ENCODE data around the gene FANCI.

Gene FANCI

DNA sequence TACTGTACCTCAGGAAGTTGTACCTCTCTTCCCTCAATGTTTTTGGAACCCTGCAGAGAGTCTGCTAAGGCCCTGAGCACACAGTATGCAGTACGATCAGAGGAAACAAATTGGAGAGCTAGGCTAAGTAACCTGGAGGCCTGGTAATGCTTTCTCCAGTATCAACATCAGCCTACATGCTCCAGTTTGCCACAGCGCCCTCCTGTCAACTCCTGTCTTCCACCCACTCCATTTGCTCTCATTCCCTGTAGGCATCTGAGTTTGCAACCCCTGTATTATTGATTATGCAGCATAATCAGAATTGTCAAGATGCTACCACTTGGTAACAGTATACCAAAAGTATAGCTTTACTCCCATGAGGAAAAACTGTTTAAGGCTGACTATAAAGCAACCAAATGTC lies 76.4 kb downstream of the FANCI start:
- TF ChIP-seq JUND (IDR thresholded peaks at IDR 0.05; ENCODE audit: low read depth): no peak
- no peak for DNase-seq (ENCODE audit: low read depth in 1 of 2, low spot score in 1 of 2)
- in situ Hi-C loops (cut with HindIII; ENCODE audit: low pct_unique_long_range_greater_than_20kb, low sequenced_read_pairs): no loop called here

DNA sequence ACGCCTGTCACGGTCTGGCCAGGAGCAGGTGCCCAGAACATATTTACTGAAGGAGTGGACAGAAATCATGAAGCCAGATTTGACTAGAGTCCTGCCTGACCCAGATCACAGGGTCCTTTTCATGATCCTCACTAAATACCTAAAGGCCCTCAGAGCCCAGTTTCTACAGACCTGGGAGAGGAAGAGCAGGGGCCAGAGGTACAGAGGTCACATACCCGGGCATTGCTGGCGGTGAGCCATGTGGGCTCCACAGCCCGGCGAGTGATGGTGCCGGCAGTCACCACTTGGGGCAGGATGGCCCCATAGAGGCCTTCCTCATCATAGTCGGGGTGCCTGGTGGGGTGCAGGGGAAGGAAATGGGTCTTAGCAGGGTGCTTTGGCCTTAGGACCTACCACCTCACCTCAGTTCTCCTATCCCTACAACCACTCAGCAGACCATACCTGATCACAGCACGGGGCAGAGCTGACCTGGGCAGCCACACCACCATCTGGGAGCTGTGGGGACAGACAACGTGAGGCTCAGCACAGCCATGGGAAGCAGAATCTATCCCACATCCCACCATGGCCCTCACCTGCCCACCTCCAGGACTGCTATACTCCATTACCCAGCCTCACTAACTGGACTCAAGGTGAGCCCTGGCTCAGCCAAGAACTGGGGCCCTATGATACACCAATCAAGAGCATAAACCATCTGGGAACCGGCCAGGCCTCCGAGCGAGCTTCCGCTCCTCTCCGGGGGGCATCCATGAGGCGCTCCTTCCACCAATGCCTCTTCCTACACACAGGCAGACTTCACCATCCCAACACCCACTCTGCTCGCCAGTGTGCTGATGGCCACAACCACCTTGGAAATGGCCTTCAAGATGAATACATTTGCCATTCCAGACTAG lies 78.0 kb downstream of the FANCI start:
- DNase-seq (ENCODE audit: low read depth in 1 of 2, low spot score in 1 of 2): peak in 1 of 2 experiments; percentile 29
- TF ChIP-seq JUND (IDR thresholded peaks at IDR 0.05; ENCODE audit: low read depth): no peak
- in situ Hi-C loops (cut with HindIII; ENCODE audit: low pct_unique_long_range_greater_than_20kb, low sequenced_read_pairs): no loop called here

DNA sequence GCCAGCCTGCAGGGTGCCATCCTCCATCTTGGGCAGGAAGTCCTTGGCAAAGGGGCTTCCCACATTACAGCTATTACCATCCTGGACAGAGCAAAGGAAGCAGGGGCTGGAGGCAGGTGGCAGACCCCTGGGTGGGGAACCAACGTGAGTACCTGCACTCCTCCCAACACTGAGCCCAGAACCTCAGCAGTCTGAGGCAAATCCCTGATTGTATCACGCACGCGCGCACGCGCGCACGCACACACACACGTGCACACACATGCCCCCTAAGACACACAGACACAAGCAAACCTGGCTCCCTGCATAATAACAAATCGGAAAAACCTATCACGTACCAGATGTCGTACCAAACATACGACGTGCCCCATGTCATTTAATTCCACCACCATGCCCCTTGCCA lies 79.0 kb downstream of the FANCI start:
- no peak for TF ChIP-seq JUND (IDR thresholded peaks at IDR 0.05; ENCODE audit: low read depth)
- DNase-seq (ENCODE audit: low read depth in 1 of 2, low spot score in 1 of 2): no peak
- in situ Hi-C loops (cut with HindIII; ENCODE audit: low pct_unique_long_range_greater_than_20kb, low sequenced_read_pairs): no loop called here

DNA sequence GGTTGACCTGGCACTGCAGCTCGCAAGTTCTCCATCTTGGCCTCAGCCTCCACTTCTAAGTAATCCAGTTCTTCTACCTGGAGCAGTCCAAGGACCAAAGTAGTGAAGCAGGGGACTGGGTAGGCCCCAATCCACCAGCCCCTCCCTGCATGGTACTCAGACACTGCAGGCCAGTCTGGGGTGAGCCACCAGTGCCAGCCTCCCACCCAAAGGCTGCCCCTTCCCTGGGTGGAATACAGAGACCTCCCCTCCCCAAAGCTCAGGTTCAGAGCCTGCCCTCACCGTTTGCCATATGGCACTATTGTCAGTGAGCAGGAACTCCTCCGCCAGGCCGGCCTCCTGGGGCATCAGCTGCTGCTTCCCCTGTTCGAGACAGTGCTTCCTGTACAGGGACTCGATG lies 80.0 kb downstream of the FANCI start:
- in situ Hi-C loops (cut with HindIII; ENCODE audit: low pct_unique_long_range_greater_than_20kb, low sequenced_read_pairs): no loop called here
- no peak for TF ChIP-seq JUND (IDR thresholded peaks at IDR 0.05; ENCODE audit: low read depth)
- DNase-seq (ENCODE audit: low read depth in 1 of 2, low spot score in 1 of 2): no peak

DNA sequence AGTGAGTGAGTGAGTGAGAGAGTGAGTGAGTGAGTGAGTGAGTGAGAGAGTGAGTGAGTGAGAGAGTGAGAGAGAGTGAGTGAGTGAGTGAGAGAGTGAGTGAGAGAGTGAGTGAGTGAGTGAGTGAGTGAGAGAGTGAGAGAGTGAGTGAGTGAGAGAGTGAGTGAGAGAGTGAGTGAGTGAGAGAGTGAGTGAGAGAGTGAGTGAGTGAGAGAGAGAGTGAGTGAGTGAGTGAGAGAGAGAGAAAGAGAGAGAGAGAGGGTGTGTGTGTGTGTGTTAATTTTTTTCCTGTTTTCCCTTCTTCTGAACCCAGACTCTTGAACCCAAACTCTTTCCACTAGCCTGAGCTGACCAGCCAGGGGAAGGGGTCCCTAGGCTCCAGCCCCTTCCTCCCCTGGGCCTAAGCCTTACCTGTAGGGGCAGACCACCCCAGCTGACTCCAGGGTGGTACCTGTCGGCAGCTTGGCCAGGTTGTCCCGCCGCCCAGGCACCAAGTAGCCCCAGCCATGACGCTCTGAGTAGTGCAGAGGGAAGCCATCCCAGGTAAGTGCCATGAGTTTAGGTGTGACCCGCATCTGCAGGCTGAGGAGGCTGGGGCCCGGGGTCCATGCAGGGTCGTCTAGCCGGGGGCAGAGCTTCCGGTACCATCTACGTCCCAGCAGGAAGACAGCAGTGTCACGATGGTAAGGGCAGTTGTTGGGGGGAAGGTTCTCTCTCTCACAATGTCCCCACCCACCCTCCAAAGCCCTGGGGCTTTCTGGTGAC lies 81.4 kb downstream of the FANCI start:
- in situ Hi-C loops (cut with HindIII; ENCODE audit: low pct_unique_long_range_greater_than_20kb, low sequenced_read_pairs): no loop called here
- no peak for DNase-seq (ENCODE audit: low read depth in 1 of 2, low spot score in 1 of 2)
- no peak for TF ChIP-seq JUND (IDR thresholded peaks at IDR 0.05; ENCODE audit: low read depth)

DNA sequence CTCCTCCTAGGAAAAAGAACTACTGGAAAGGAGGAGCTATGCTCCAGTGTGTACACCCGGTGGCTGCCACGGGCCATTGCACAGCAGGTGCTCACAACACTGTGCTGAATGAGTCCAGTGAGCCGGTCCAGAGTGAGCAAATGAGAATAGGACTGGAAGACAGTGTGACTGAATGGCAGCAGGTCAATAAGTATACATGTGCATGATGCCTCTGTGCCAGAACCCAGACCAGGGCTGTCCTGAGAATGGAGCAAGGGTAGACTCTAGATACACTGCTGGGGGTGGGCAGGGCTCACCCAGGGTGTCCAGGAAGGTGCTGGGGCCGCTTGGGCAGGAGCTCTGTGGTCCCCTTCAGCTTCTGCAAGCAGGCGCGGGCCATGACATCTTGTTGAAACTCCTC lies 82.5 kb downstream of the FANCI start:
- in situ Hi-C loops (cut with HindIII; ENCODE audit: low pct_unique_long_range_greater_than_20kb, low sequenced_read_pairs): no loop called here
- no peak for TF ChIP-seq JUND (IDR thresholded peaks at IDR 0.05; ENCODE audit: low read depth)
- DNase-seq (ENCODE audit: low read depth in 1 of 2, low spot score in 1 of 2): no peak

DNA sequence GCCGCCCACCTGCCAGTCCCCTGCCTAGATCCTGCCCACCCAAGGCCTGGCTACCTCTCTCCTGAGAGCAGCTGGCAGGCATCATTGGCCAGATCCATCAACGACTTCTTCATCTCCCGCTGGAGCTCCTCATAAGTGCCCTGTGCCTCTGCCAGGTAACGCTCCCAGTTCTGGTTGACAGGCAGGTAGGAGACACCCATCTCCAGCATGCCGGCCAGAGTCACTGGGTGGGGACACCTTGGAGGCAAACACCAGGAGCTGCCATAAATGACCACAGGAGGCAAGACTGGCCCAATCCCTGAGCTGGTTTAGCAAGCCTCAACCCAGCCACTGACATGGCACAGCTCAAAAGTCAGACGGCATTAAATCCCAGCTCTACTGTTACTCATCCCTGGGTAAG lies 83.3 kb downstream of the FANCI start:
- no peak for DNase-seq (ENCODE audit: low read depth in 1 of 2, low spot score in 1 of 2)
- in situ Hi-C loops (cut with HindIII; ENCODE audit: low pct_unique_long_range_greater_than_20kb, low sequenced_read_pairs): no loop called here
- no peak for TF ChIP-seq JUND (IDR thresholded peaks at IDR 0.05; ENCODE audit: low read depth)

DNA sequence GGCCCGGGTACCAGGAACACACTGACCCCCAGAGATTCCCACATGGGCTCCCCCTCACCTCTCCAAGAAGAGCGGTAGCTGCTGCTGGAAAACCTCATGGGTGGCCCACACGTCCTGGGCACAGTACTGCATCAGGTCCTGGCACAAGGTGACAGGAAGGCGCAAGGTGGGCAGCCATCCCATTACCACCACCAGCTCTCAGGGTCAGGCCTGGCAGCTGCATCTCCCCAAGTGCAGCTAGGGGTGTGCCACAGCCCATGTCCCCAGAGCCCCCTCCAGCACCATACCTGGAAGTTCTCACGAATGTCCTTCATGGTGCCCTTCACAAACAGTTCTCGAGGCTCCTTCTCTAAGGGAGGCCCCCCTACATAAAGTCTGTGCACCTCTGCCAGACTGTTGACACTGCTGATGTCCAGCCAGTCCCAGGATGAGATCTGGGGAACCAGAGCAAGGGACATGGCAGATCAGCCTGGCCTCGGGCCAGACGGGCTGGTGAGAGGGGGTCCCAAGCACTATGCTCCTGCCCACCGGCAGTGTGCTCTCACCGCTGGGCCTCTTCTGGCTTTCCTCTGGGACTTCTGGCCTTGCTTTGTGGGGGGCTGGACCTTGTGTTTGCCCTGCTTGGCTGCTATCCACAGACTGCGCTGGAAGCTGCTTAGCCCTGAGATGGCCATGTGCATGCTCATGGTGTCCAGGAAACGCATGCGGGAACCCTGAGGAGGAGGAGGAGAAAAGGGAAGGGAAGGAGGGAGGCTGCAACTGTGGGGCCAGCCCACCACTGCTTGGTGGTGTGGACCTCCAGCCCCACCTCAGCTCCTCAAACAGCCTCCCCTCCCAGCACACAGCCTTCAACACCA lies 84.8 kb downstream of the FANCI start:
- no peak for DNase-seq (ENCODE audit: low read depth in 1 of 2, low spot score in 1 of 2)
- in situ Hi-C loops (cut with HindIII; ENCODE audit: low pct_unique_long_range_greater_than_20kb, low sequenced_read_pairs): no loop called here
- TF ChIP-seq JUND (IDR thresholded peaks at IDR 0.05; ENCODE audit: low read depth): no peak

DNA sequence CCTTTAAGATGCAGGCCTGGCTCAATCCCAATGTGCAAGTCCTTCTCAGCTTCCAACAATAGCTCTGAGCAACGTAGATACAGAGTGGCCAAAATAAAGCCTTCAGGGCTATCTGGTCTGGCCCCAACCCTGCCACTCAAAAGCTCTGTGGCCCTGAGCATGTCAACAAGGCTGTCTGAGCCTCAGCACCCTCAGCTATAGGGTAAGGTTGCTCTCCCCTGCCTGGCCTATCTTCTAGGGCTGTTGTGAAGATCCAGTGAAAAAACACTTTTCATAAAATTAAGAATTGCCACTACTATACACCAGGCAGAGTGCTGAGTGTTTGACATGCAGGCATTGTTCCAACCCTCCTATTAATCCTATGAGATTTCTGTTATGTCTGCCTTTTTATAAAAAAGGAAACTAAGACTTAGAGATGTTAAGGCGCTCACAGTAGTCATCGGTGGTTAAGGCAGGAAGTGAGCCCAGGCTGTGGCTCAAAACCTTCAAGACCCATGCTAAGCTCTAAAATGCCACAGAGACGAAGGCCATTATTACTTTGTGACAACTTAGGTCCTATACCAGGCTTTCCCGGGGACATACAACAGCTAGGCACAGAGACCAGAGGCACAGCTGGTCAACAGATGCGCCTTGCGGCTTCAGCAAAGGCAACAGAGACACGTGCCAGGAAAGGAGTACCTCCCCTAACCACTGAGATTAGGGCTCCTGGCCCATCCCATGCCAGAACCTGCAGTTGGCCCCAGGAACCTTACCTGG lies 85.7 kb downstream of the FANCI start:
- in situ Hi-C loops (cut with HindIII; ENCODE audit: low pct_unique_long_range_greater_than_20kb, low sequenced_read_pairs): no loop called here
- no peak for TF ChIP-seq JUND (IDR thresholded peaks at IDR 0.05; ENCODE audit: low read depth)
- DNase-seq (ENCODE audit: low read depth in 1 of 2, low spot score in 1 of 2): no peak

DNA sequence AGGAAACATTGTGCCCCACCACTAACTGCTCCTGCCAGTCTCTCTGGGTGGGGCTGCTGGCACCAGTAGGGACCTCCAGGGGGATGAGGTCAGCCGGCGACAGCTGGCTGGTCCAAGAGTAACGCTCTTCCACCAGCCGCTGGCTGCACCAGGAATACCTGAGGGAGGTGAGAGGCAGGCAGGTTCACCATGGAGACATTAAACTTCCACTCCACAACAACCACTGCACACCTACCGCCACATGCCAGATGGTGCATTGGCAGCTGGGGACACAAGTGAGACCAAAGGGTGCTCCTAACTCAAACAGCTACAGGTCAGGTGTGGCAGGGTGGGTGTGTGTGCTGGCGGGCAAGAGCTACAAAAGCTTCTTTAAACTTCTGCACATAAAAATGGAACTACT lies 86.3 kb downstream of the FANCI start:
- in situ Hi-C loops (cut with HindIII; ENCODE audit: low pct_unique_long_range_greater_than_20kb, low sequenced_read_pairs): no loop called here
- no peak for TF ChIP-seq JUND (IDR thresholded peaks at IDR 0.05; ENCODE audit: low read depth)
- no peak for DNase-seq (ENCODE audit: low read depth in 1 of 2, low spot score in 1 of 2)

DNA sequence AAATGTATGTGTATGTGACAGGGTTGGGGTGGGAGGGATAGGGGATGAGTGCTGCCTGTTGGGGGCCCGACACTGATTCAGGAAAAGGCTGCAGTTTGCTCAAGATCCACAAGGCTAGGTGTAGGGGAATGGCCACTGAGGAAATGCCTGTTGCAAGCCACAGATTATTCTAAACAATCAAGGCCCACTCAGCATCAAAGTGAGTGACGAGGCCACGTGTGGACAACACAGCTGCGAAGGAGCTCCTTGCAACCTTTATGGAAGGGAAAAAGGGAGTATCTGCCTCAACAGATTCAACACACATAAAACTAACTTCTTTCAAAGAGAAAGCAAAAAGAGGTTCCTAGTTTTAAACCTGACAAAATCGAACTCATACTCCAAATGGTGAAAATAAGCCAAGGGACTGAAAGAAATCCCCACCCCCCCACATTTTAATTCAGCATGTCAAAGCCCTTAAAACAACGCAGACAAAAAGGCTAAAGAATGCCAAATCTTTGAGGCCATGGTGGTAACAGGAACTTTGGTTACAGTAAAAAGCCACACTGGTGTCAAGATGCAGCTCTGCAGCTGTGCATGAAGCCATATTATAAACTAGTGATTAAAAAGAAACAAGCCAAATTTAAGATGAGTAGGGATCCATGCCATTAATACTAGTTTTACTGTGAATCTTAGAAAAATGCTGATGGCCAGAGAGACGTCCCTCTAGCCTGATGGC lies 87.3 kb downstream of the FANCI start:
- TF ChIP-seq JUND (IDR thresholded peaks at IDR 0.05; ENCODE audit: low read depth): no peak
- in situ Hi-C loops (cut with HindIII; ENCODE audit: low pct_unique_long_range_greater_than_20kb, low sequenced_read_pairs): no loop called here
- DNase-seq (ENCODE audit: low read depth in 1 of 2, low spot score in 1 of 2): no peak
